Activated CD8-positive, alpha-beta T cell treated with anti-CD3 and anti-CD28 coated beads for 36 hours (primary cell): ENCODE results near the gene HMCN2. TPM values are rescaled to one million over a fixed set of nuclear protein-coding genes. Genes with fewer than 3 reads are reported as not detected.

ENCODE experiments used
- ATAC-seq: fragments of 200-7000 bp; cut with Tn5 transposase; one replicate; pipeline ENCODE4 v1.10.0; 2021; ENCODE audit warnings: mild to moderate bottlenecking, moderate library complexity
- CTCF ChIA-PET: fragments of 350-600 bp; sonication (Branson Sonifier 250); formaldehyde crosslinking; loops from one replicate; lab custom pipeline; 2021; ENCODE audit warnings: antibody characterized with exemption; lab: Charles Lee
- POLR2A ChIA-PET: fragments of 350-600 bp; sonication (Branson Sonifier 250); formaldehyde crosslinking; loops from one replicate; lab custom pipeline; 2021; ENCODE audit warnings: antibody characterized with exemption; lab: Charles Lee
- DNase-seq: peaks from one replicate; pipeline ENCODE4 v3.0.0-alpha.2; 2020
- H3K27ac Mint-ChIP-seq: one replicate; pipeline ENCODE4 v1.8.0; 2021; ENCODE audit warnings: mild to moderate bottlenecking, mixed read lengths
- H3K27me3 Mint-ChIP-seq: one replicate; pipeline ENCODE4 v1.8.0; 2021; ENCODE audit warnings: mixed read lengths
- H3K36me3 Mint-ChIP-seq: one replicate; pipeline ENCODE4 v1.8.0; 2021; ENCODE audit warnings: low read depth, mixed read lengths
- H3K4me1 Mint-ChIP-seq: one replicate; pipeline ENCODE4 v1.8.0; 2021; ENCODE audit warnings: low read depth, mixed read lengths
- H3K4me3 Mint-ChIP-seq: one replicate; pipeline ENCODE4 v1.8.0; 2021; ENCODE audit warnings: mild to moderate bottlenecking, moderate library complexity, mixed read lengths
- H3K9me3 Mint-ChIP-seq: one replicate; pipeline ENCODE4 v1.8.0; 2021; ENCODE audit warnings: mixed read lengths
- intact Hi-C: fragments of 100-400 bp; cut with micrococcal nuclease; formaldehyde crosslinking; loops from one replicate; pipeline ENCODE4 v1.10.0; 2022
- total RNA-seq, 2 experiments: library from RNA; stranded (reverse); gene quantifications; one replicate each; pipeline ENCODE4 v1.2.3, GENCODE V29; 2021
- TF ChIP-seq, protein P1 (sequence below): fragments of 200-600 bp; IDR thresholded peaks from one replicate; pipeline ENCODE4 v1.8.0; 2022; ENCODE audit warnings: antibody characterized with exemption, mild to moderate bottlenecking

Gene HMCN2
- total RNA-seq, 2 experiments from 2014 or later = not detected

DNA sequence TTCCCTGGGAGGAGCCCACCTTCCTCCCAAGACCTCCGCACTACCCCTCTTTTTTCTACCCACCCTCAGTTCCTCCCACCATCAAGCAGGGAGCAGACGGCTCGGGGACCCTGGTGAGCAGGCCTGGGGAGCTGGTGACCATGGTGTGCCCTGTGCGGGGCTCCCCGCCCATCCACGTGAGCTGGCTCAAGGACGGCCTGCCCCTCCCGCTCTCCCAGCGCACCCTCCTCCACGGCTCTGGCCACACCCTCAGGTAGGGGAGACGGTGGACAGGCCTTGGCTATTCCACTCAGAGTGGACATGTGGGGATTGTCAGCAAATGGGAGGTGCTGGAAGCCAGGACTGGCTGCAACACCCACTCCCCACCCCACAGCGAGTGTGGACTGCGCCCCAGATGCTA is 126.3 kb downstream of the HMCN2 start:
- POLR2A ChIA-PET = no interaction called here
- no peak overlapping the region for H3K4me3 Mint-ChIP-seq
- no peaks in the 10 kb centered on the region for H3K36me3 Mint-ChIP-seq
- intact Hi-C loops = no loop called here
- H3K27me3 Mint-ChIP-seq = peaks cover 4% of the 10 kb centered on the region
- H3K4me1 Mint-ChIP-seq = no peaks in the 10 kb centered on the region
- no peak for DNase-seq
- no peak overlapping the region for H3K27ac Mint-ChIP-seq
- CTCF ChIA-PET = no interaction called here
- TF ChIP-seq, protein P1, sequence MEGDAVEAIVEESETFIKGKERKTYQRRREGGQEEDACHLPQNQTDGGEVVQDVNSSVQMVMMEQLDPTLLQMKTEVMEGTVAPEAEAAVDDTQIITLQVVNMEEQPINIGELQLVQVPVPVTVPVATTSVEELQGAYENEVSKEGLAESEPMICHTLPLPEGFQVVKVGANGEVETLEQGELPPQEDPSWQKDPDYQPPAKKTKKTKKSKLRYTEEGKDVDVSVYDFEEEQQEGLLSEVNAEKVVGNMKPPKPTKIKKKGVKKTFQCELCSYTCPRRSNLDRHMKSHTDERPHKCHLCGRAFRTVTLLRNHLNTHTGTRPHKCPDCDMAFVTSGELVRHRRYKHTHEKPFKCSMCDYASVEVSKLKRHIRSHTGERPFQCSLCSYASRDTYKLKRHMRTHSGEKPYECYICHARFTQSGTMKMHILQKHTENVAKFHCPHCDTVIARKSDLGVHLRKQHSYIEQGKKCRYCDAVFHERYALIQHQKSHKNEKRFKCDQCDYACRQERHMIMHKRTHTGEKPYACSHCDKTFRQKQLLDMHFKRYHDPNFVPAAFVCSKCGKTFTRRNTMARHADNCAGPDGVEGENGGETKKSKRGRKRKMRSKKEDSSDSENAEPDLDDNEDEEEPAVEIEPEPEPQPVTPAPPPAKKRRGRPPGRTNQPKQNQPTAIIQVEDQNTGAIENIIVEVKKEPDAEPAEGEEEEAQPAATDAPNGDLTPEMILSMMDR = no peak
- H3K9me3 Mint-ChIP-seq = no peaks in the 10 kb centered on the region
- no peak for ATAC-seq

- intact Hi-C loops = no loop called here
- no peaks in the 10 kb centered on the region for H3K36me3 Mint-ChIP-seq
- no peak overlapping the region for H3K27ac Mint-ChIP-seq
- no peaks in the 10 kb centered on the region for H3K4me1 Mint-ChIP-seq
- ChIA-PET POLR2A (no interaction called here), CTCF (no interaction called here)
- TF ChIP-seq, protein P1 = no peak
- ATAC-seq (no peak), DNase-seq (no peak)
- peaks cover 4% of the 10 kb centered on the region for H3K27me3 Mint-ChIP-seq
- H3K9me3 Mint-ChIP-seq = no peaks in the 10 kb centered on the region
- no peak overlapping the region for H3K4me3 Mint-ChIP-seq
Measured at GRCh38 chr9:130393681-130394071, 128.1 kb downstream of the HMCN2 start.

DNA sequence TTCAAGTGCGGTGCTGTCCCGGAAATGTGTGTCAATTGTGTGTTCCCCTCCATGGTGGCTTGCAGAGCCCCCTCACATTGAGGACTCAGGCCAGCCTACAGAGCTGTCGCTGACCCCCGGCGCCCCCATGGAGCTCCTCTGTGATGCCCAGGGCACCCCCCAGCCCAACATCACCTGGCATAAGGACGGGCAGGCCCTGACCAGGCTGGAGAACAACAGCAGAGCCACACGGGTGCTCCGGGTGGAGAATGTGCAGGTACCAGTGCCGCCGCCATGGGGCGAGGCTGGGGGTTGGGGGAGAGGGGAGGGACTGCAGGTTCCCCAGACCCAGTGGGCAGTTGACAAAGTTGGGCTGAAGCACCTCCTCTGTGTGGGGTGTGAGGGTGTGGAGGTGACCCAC is 128.8 kb downstream of the HMCN2 start:
- no peak for DNase-seq
- H3K27ac Mint-ChIP-seq = no peak overlapping the region
- H3K9me3 Mint-ChIP-seq = no peaks in the 10 kb centered on the region
- no peaks in the 10 kb centered on the region for H3K36me3 Mint-ChIP-seq
- POLR2A ChIA-PET = no interaction called here
- no peak overlapping the region for H3K4me3 Mint-ChIP-seq
- no peaks in the 10 kb centered on the region for H3K4me1 Mint-ChIP-seq
- TF ChIP-seq, protein P1 = no peak
- CTCF ChIA-PET = no interaction called here
- ATAC-seq = no peak
- intact Hi-C loops = no loop called here
- peaks cover 4% of the 10 kb centered on the region for H3K27me3 Mint-ChIP-seq

DNA sequence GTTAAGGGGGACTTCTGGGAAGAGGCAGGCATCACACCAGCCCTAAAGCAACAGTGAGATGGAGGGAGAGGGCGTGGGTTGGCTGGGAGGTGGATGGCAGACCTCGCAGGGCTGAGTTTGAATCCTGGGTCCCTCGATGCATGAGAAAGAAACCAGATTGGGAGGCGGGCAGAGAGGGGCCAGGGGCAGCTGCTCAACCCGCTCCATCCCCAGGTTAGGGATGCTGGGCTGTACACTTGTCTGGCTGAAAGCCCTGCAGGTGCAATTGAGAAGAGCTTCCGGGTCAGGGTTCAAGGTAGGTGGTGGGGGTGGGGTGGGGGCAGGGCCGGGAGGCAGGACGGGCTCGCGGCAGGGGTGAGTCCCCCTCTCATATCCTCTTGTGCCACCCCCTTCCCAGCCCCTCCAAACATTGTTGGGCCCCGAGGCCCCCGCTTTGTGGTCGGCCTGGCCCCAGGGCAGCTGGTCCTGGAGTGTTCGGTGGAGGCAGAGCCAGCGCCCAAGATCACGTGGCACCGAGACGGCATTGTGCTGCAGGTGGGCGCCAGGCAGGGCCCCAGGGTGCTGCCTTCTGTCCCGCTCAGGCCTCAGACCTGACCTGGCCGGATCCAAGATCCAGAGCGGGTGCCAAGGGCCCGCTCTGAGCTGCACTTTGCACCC is 129.4 kb downstream of the HMCN2 start:
- TF ChIP-seq, protein P1 = no peak
- CTCF ChIA-PET = no interaction called here
- DNase-seq (no peak), ATAC-seq (no peak)
- H3K4me1 Mint-ChIP-seq = no peaks in the 10 kb centered on the region
- no peaks in the 10 kb centered on the region for H3K9me3 Mint-ChIP-seq
- POLR2A ChIA-PET = no interaction called here
- intact Hi-C loops = no loop called here
- no peaks in the 10 kb centered on the region for H3K36me3 Mint-ChIP-seq
- no peak overlapping the region for H3K27ac Mint-ChIP-seq
- peaks cover 4% of the 10 kb centered on the region for H3K27me3 Mint-ChIP-seq
- no peak overlapping the region for H3K4me3 Mint-ChIP-seq

- H3K27me3 Mint-ChIP-seq = peaks cover 4% of the 10 kb centered on the region
- no peak for ATAC-seq
- no peaks in the 10 kb centered on the region for H3K9me3 Mint-ChIP-seq
Measured at GRCh38 chr9:130395810-130396435, 130.4 kb downstream of the HMCN2 start.

More at GRCh38 chr9:130395810-130396435, 130.4 kb downstream of the HMCN2 start:
- POLR2A ChIA-PET = no interaction called here
- no peak overlapping the region for H3K4me3 Mint-ChIP-seq
- no peaks in the 10 kb centered on the region for H3K36me3 Mint-ChIP-seq
- intact Hi-C loops = no loop called here
- no peak overlapping the region for H3K27ac Mint-ChIP-seq
- H3K4me1 Mint-ChIP-seq = no peaks in the 10 kb centered on the region
- no peak for DNase-seq
- CTCF ChIA-PET = no interaction called here
- TF ChIP-seq, protein P1 = no peak
